ENCODE measurements around the gene EPB41L3.

GRCh38 chr18:5434425-5434824, 109.4 kb downstream of the EPB41L3 start:
- TF ChIP-seq CTCF (IDR thresholded peaks at IDR 0.05) (no peak), POLR2A (IDR thresholded peaks at IDR 0.05) (no peak)
